KMS-11 (cell line): ENCODE data around the gene FRMPD4.

ENCODE experiments used
- H2AFZ ChIP-seq: fragments of 200-600 bp; sonication (generic); 2 replicates; pipeline ENCODE4 v1.6.1; 2016; ENCODE audit warnings: antibody characterized with exemption, mixed run types, low read depth
- H3K27ac ChIP-seq: fragments of 200-600 bp; sonication (generic); 2 replicates; pipeline ENCODE4 v1.6.1; 2016; ENCODE audit warnings: mild to moderate bottlenecking, mixed run types
- H3K27me3 ChIP-seq: fragments of 200-600 bp; sonication (generic); 2 replicates; pipeline ENCODE4 v1.6.1; 2017; ENCODE audit warnings: mild to moderate bottlenecking, low read depth, mixed run types, moderate library complexity; ENCODE audit not compliant: insufficient read depth
- H3K36me3 ChIP-seq: fragments of 200-600 bp; sonication (generic); 2 replicates; pipeline ENCODE4 v1.6.1; 2017; ENCODE audit warnings: mild to moderate bottlenecking, mixed run types; ENCODE audit not compliant: insufficient read depth
- H3K4me1 ChIP-seq: fragments of 200-600 bp; sonication (generic); 2 replicates; pipeline ENCODE4 v1.6.1; 2016; ENCODE audit warnings: mild to moderate bottlenecking, low read depth, mixed run types; ENCODE audit not compliant: poor library complexity, severe bottlenecking
- H3K4me2 ChIP-seq: fragments of 200-600 bp; sonication (generic); 2 replicates; pipeline ENCODE4 v1.7.0; 2016; ENCODE audit warnings: mild to moderate bottlenecking, mixed run types
- H3K4me3 ChIP-seq: fragments of 200-600 bp; sonication (generic); IDR thresholded peaks from 2 replicates; pipeline ENCODE4 v1.6.1; 2017; ENCODE audit warnings: low read depth, low read length, mixed read lengths; ENCODE audit not compliant: insufficient read depth
- H3K79me2 ChIP-seq: fragments of 200-600 bp; sonication (generic); 2 replicates; pipeline ENCODE4 v1.6.1; 2016; ENCODE audit warnings: low read depth, mixed run types; ENCODE audit not compliant: insufficient read depth
- H3K9ac ChIP-seq: fragments of 200-600 bp; sonication (generic); 2 replicates; pipeline ENCODE4 v1.6.1; 2016; ENCODE audit warnings: mild to moderate bottlenecking, mixed run types
- H4K20me1 ChIP-seq: fragments of 200-600 bp; sonication (generic); 2 replicates; pipeline ENCODE4 v1.6.1; 2016; ENCODE audit warnings: mild to moderate bottlenecking, mixed run types; ENCODE audit not compliant: insufficient read depth
- TF ChIP-seq, protein P1 (sequence below): fragments of 200-600 bp; sonication (generic); conservative IDR thresholded peaks from 2 replicates; pipeline ENCODE4 v1.6.1; 2017; ENCODE audit warnings: low read depth, mild to moderate bottlenecking, antibody characterized with exemption, low read length, moderate library complexity, mixed read lengths

The FRMPD4 gene

DNA sequence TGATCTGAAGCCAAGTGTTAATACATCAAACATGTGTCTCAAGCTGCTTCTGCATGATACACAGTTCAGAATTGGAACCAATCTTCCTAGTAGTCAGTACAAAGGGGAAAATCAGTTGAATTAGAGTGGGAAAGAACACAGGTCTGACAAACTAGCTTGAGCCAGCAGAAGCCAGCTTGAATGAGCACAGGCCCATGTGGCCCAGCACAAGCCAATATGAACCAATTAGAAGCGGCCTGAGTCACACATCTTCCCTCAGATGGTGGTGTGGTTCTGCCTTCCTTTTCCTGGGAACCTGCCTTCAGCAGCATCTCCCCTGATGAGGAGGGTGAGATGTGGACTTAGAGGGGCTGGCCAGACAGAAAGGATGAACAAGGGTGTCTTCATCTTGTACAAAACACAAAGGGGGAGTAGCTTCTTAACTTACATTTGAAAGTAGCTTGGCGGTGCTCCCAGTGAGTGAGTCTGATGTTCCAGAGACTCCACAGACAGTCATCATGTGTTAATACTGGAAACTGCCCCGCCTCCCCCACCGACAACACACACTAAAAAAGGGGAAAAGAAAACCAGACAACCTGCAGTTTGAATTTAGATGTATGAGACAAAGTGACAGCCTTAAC lies 72.0 kb downstream of the FRMPD4 start:
- H3K27me3 ChIP-seq, result no peaks in the 10 kb centered on the region
- no peak overlapping the region for H3K9ac ChIP-seq
- H3K4me2 ChIP-seq, result no peak overlapping the region
- TF ChIP-seq, protein P1, sequence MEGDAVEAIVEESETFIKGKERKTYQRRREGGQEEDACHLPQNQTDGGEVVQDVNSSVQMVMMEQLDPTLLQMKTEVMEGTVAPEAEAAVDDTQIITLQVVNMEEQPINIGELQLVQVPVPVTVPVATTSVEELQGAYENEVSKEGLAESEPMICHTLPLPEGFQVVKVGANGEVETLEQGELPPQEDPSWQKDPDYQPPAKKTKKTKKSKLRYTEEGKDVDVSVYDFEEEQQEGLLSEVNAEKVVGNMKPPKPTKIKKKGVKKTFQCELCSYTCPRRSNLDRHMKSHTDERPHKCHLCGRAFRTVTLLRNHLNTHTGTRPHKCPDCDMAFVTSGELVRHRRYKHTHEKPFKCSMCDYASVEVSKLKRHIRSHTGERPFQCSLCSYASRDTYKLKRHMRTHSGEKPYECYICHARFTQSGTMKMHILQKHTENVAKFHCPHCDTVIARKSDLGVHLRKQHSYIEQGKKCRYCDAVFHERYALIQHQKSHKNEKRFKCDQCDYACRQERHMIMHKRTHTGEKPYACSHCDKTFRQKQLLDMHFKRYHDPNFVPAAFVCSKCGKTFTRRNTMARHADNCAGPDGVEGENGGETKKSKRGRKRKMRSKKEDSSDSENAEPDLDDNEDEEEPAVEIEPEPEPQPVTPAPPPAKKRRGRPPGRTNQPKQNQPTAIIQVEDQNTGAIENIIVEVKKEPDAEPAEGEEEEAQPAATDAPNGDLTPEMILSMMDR, result no peak
- H3K4me1 ChIP-seq, result no peaks in the 10 kb centered on the region
- H3K4me3 ChIP-seq, result no peak overlapping the region
- no peaks in the 10 kb centered on the region for H4K20me1 ChIP-seq
- H3K79me2 ChIP-seq, result no peaks in the 10 kb centered on the region
- H3K36me3 ChIP-seq, result no peaks in the 10 kb centered on the region
- H3K27ac ChIP-seq, result no peak overlapping the region
- H2AFZ ChIP-seq, result no peak overlapping the region

DNA sequence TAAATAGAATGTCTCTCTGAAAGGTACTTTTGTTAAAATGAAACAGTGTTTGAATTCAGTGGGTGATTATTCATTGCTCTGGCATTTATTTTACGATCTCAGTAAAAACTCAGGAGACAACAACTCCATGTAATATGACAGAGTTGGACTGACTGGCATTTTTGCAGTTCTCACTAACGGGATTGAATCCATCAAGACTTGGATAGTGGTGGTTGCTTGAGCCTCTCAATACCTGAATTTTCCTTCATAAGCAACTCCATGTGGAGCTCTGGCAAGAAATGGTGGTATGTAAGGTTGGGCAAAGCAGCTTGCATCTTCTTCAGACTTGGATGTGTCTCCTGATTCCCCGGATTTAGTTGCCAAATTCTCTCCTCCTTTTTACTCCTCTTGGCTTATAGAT lies 72.7 kb downstream of the FRMPD4 start:
- Histone ChIP-seq H2AFZ (no peak overlapping the region), H4K20me1 (no peaks in the 10 kb centered on the region), H3K79me2 (no peaks in the 10 kb centered on the region), H3K27me3 (no peaks in the 10 kb centered on the region), H3K4me3 (no peak overlapping the region), H3K9ac (no peak overlapping the region), H3K4me2 (no peak overlapping the region), H3K27ac (no peak overlapping the region), H3K4me1 (no peaks in the 10 kb centered on the region), H3K36me3 (no peaks in the 10 kb centered on the region)
- TF ChIP-seq, protein P1, result no peak

DNA sequence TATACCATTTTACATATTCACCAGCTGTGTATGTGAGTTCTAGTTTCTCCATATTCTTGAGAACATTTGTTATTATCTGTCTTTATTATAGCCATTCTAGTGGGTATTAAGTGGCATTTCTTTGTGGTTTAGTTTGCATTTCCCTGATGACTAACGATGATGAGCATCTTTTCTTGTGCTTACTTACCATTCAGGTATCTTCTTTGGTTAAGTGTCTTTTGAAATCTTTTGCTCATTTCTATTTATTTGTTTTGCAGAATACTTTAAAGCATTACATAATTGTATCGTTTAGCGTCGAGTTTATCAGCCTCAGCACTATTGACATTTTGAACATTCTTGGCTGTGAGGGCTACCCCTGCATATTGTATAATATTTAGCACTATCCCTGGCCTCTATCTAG lies 85.4 kb downstream of the FRMPD4 start:
- no peak overlapping the region for H3K4me3 ChIP-seq
- H3K27me3 ChIP-seq, result no peaks in the 10 kb centered on the region
- no peaks in the 10 kb centered on the region for H3K79me2 ChIP-seq
- H3K36me3 ChIP-seq, result no peaks in the 10 kb centered on the region
- H3K27ac ChIP-seq, result no peak overlapping the region
- H3K4me2 ChIP-seq, result no peak overlapping the region
- no peak overlapping the region for H2AFZ ChIP-seq
- no peaks in the 10 kb centered on the region for H3K4me1 ChIP-seq
- no peaks in the 10 kb centered on the region for H4K20me1 ChIP-seq
- H3K9ac ChIP-seq, result no peak overlapping the region
- TF ChIP-seq, protein P1, result no peak

DNA sequence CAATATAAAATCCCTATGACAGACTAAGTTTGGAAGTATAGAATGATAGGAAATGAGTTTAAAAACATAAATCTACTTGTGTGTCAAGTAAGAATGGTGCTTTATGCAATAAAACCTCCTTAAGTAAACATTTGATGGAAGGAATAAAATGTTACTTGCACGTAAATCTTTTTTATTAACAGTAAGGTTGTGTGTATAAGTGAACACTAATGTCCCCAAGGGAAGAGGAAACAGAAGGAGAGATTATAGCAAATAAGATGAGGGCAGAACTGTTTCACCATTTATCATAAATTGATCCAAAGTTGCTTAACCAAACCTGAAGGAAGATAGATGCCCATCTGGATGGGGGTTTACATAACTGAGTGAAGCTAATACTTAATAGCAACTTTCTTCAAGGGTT lies 86.8 kb downstream of the FRMPD4 start:
- TF ChIP-seq, protein P1, result no peak
- H3K36me3 ChIP-seq, result no peaks in the 10 kb centered on the region
- H4K20me1 ChIP-seq, result no peaks in the 10 kb centered on the region
- H3K4me3 ChIP-seq, result no peak overlapping the region
- H3K4me1 ChIP-seq, result no peaks in the 10 kb centered on the region
- no peaks in the 10 kb centered on the region for H3K79me2 ChIP-seq
- no peak overlapping the region for H3K4me2 ChIP-seq
- no peak overlapping the region for H2AFZ ChIP-seq
- no peak overlapping the region for H3K27ac ChIP-seq
- no peak overlapping the region for H3K9ac ChIP-seq
- H3K27me3 ChIP-seq, result no peaks in the 10 kb centered on the region
